GM21786 (cell line): ENCODE results near the gene PRPF8.
"Not testable (repeated sequence)": the region's sequence is repeated elsewhere in the genome, so short reads cannot be mapped to it uniquely, and the experiment has no call there.

ENCODE experiments used
- ATAC-seq: cut with Tn5 transposase; IDR thresholded peaks from one replicate; pipeline ENCODE4 v1.9.1; 2021; ENCODE audit not compliant: unreplicated experiment

PRPF8 gene

DNA sequence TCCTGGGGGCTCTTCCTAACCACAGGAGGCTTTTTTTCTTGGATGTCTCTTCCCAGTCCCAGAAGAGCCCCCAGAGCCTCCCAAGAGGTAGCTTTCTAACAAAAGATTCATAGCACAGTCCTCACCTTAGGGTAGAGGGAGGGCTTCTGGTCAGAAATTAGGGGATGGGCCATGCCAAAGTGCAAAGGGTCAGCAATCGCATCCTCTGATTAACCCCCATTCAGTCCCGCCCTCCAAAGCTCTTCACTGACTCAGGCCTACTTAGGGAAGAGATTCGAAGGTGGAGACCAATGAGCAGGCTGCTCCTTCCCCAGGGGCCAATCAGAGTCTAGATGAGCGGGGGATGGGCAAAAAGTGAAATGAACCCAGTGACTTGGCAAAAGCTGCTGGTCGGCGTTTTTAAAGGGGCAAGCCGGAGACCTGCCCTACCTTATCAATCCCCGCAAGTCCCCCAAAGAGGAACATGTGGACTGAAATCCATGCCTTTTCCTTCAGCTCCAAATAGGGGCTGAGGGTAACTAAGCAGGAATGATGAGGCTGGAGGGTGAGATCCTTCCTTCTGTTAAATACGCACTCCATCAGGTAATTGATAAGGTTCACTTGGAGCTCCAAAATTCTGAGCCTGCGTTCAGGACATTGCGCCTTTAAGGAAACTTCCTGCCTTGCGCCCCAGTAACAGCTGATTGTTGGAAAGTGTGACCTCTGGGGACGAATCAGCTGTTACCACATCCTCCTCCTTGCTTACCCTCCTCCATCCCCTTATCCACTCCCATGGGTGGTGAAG, 32.4 kb upstream of the PRPF8 start:
- ATAC-seq = peak; percentile 39

DNA sequence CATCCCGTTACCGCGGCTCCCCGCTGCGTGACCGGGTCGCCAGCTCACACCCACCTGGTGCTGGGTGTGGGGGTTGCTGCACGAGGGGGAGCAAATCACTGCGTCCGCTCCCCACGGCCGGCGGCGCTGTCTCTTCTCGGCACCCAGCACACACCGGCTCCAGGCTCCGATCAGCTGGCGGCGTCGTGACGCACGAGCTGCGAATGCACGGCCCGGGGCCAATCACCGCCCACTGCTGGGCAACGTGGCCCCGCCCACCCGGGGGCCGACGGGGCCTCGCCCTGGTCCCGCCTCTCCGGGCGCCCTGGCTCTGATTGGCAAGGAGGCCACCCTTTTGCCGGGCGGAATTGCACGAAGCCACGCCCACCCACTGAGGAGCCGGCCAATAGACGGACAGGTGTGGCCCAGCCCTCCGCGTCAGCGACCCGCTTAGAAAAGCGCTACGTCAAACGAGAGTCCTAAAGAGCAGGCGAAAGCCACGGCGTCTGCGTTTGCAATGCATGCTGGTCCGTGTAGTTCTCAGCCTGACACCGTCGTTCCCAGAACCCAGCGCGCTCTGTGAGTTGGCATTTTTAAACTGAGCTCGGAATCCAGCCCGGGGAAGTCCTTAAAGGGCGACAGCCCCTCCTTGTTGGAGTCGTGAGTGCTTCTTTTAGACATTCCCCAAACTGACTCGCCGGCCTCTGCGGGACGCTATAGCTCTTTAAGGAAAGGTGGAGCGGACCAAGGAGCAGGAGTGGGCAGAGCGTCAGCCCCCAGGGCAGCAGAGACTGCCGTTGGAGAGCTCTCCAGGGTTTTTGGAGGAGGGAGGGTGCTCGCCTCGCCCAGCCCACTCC, 31.6 kb upstream of the PRPF8 start:
- ATAC-seq = peak; percentile 79

DNA sequence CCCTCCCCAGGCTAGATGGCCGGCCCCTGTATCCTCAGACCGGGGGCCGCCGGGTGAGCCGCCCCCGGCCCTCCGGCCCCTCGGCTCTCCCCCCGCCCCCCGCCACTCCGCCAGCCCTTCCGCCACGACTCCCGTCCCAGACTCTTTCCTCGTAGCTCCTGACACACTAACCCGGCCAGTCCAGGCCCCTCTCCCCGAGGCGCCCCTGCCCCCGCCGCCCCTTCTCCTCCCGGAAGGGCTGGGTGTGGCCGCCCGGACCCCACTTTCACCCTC, 31.1 kb upstream of the PRPF8 start:
- no peak for ATAC-seq

DNA sequence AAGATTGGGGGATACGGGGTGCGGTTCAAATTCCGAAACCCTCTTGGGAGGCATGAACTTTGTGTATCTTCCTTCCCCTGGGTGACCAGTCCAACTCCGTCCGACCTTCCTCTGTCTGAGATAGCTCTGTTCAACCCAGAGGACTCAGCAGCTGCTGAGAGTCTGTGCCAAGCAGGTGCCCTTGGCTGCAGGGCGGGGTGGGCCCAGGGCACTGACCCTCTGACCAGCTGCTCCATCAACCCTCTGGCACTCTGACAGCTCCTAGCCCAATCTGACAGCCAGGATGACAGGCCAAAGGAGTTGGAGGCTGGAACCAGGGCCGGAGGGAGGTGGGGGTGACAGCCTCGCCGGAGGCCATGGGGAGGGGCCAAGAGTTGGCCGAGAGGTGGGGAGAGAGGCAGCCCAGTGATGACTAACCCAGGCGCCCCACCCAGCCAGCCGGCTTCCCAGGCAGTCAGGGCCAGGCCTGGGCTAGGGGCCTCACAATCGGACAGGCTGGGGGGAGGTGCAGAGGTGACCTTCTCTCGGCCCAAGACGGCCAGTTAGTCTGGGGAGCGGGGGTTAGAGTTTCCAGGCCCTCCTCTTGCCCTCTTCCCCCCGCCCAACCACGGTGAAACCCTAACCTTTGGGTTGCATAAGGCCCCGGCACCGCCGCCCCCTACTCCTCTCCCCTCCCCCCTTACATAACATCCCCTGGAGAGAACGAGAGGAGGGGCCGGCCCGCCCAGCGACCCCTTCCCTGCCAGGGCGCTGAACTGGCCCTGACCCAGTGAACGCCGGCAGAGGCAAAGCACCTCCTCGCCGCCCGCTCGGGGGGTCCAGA, 30.5 kb upstream of the PRPF8 start:
- no peak for ATAC-seq

DNA sequence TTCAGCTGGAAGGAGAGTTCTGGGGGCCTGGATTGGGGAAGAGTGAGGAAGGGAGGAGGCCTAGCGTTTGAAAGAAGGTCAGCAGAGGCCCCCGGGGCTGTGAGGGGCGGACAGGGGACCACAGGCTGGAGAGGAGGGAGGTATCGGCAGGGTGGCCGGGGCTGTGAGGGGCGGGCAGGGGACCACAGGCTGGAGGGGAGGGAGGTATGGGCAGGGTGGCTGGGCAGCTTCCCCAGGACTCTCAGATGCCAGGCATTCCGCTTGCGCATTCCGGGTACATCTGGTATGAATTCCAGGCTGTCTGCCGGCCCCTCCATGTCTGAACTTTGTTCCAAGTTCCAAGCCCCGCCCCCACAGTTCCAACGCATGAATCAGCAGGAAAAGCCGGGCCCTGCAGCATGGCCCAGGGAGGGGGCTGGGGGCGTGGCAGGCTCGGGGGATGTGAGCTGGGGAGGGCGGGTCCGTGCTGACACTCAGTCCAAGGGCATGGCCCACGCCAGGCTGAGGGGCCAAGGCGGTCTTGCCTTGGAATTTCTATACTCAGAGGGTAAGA, 29.8 kb upstream of the PRPF8 start:
- no peak for ATAC-seq

DNA sequence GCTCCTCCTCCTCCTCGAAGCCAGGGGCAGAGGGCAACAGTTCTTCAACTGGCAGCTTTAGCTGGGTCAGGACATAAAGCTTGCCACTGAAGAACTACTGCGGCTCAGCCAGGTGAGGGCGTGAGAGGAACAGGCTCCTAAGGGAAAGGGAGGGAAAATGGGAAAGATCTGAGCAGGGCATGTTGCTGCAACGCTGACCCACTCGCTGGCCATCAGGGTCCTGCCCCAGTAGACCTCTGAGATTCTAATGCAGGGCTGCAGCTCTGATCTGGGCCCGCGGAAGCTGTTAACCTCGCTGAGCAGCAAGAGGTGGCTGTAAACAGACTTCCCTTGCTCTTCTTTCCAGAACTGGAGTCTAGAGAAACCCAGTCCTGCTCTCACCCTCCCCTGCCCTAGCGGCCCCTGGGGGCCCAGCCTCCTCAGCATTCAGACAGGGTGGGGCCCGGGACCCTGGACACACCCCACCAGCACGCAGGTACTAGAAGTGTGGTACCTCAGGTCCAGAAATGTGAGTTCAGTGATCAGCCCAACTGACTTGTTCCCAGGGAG, 29.3 kb upstream of the PRPF8 start:
- no peak for ATAC-seq

DNA sequence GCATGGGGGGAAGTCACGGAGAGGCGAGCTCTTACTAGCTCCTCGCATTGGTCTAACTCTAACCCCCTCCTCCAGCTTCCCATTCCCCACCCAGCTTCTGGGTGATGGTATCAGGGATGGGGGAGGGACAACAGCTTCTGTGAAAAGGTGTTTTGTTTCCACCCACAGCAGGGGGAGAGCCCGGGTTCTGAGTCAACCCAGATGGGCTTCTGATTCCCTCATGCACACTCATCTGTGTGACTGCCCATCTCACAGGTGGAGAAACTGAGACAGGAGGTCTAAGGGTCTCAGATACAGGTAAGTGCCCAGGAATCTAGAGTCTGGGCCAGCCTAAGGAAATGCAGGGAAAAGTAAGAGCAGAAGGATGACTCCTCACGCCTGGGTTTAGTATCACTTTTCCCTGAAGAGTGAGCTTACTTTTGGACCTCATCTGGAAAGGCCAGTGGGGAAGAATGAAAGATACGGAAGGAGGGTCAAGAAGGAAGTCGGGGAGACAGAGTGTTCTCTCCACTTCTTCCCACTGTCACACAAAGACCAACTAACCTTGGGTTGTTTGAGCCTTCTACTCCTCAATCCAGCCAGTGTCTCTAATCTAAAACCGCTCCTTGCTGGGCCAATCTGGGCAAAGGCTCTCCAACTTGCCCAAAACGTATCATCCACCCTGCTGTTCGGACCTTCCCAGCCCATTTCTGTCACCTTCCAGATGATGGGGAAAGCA, 28.7 kb upstream of the PRPF8 start:
- ATAC-seq = no peak

DNA sequence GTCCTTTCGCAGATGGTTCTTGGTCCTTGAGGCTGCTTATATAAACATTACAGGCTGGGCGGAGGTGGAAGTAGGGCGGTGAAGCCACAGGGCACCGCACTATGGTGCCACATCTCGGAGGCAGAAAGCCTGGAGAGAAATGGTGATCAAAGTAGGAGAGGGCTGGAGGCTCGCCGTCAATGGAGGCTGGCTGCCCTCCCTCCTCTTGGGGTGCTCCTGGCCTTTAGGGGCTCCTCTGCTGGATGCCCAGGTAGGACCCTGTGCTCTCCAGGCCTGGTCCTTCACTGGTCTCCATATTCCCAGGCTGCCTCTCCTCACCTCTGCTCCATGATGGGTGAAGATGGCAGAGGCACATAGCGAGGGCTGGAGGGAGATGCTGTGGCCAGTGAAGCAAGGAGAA, 27.6 kb upstream of the PRPF8 start:
- ATAC-seq = no peak

DNA sequence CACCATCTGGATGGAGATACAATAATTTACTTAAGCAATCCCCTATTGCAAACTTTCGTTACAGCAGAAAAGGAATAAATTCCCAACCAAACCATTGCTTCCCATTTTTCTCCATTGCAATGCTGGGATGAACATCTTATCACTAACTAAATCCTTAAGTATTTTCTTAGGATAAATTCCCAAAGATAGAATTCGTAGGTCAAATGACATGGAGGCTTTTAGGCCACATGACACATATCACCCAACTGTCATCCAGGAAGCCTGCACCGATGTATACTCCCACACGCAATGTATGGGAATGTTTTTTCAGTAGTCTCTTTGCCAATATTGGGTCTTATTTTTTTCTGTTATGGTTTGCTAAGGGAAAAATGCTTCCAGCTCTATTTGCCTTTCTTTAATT, 27.1 kb upstream of the PRPF8 start:
- ATAC-seq = no peak

DNA sequence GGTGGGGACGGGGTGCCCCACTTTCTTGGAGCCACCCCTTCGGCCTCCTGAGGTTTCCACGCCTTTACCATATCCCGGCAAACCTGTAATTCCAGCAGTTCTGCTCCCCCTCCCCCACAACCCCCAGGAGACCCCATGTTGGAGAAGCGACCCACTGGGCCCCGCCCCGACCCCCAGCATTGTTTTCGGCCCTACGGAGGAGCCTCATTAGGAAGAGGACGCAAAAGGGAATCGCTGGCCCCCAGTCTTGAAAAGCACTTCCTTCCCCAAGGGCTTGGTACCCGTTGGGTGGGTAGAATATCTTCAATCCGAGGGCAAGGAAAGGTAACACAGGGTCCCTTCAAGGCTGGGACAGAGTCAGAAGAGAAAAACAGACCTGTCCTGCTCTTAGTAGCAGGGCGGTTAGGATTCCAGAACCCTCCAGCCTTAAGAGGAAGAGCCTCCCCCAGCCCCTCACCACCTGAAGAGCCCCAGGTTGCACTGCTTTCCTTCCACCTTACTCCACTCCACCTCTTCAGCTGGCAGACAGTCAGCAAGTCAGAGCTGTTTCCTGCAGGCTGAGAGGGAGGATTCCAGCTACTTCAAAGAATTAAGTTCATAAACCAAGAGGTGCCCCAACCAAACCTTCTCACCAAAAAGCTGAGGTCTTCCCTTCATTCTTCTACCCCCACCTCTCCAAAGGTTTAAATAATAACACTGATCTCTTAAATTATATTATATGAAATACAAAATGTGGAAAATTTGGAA, 26.3 kb upstream of the PRPF8 start:
- no peak for ATAC-seq

DNA sequence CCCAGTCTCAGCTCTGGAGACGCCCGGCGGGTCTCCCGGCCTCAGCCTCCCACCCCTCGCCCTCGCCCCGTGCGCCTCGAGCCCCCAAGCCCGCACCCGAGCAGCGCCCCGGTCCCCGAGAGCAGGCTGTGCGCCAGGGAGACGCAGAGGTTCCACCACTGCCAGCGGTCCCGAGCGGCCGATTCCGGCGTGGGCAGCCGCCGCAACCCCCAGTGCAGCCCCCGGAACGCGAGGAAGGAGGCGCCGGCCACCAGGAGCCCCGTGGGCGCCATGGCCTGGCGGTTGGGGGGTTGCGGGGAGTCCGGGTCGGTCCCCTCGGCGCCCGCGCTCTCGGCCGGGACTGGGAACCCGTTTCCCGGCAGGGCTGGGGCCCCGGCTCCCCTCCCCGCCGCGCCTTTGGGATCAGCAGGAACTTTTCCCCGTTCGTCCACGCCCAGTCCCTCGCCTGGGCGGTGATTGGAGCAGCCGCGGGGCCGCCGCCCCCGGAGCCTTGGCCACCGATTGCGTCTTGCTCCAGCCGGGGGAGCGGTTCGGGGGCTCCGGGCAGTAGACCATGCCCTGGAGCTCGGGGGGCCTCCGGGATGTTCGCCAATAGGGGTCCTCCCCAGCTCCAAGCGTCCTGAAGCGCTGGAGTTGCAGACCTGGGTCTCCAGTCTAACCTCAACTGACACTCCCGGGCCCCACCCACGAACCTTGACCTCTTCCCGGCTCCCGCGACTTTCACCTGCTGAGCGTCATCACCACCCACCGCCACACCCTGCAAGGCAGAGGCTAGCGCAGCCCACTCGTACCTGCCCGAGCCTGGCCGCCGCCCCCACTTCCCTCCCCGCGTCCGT, 25.5 kb upstream of the PRPF8 start, which contains the start of gene TLCD2:
TLCD2 (minus strand) TSS at position 407 of the 836 bp plus-strand sequence; CDS start at position 272, 135 bp downstream.
- ATAC-seq = no peak

DNA sequence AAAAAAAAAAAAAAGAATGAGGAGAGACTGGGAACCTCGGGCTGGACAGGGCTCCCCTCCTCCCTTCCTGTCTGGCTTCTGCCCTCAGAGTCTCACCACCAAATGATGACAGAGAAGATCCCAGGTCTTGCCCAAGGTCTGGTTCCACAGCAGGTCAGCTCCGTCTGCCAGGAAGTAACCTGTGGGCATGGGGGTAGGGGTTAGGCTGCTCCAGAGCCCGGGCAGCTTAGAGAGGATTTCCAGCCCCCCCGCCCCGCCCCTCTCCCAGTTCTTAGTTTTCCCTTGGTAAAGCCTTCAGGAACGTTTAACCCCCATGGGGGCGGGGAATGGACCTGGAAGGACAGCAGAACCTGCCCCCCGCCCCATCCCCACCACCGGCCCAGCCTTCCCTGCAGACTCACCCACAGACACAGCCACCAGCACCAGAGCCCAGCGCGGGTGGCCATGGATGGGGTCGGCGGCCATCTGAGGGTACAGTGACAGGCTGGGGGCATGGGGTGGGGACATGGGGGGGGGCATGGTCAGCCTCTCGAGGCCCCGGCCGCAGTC, 24.8 kb upstream of the PRPF8 start:
- no peak for ATAC-seq

DNA sequence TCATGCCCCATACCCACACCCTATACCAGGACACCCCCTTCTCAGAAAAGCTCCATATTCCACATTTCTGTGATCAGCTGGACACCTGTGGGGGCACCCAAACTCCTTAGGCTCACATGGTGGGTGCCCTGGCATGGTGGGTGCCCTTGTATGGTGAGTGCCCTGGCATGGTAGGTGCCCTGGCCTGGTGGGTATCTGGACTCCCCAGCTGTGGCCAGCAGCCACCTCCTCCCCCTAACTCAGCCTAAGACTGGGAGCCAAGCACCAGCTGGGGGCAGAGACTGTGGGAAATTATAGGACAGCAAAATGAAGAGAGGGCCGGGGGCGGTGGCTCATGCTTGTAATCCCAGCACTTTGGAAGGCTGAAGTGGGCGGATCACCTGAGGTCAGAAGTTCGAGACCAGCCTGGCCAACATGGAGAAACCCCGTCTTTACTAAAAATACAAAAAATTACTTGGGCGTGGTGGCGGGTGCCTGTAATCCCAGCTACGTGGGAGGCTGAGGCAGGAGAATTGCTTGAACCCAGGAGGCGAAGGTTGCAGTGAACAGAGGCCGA, 24.2 kb upstream of the PRPF8 start:
- not testable (repeated sequence) for ATAC-seq

DNA sequence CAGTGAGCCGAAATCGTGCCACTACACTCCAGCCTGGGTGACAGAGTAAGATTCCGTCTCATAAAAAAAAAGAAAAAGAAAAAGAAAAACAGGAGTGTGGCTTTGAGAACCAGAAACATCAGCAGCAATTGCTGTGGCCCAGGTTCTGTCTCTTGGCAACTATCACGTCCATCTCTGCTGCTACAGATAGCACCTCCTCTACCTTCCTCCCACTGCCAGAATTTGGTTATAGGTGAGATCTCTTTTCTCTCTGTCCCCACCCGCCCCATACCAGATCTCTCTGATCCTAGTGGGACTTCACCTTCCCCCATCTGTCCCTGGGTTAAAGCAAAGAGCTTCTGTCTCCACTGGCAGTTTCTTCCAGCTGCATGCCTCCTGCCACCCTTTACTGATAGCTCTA, 22.4 kb upstream of the PRPF8 start:
- no peak for ATAC-seq

DNA sequence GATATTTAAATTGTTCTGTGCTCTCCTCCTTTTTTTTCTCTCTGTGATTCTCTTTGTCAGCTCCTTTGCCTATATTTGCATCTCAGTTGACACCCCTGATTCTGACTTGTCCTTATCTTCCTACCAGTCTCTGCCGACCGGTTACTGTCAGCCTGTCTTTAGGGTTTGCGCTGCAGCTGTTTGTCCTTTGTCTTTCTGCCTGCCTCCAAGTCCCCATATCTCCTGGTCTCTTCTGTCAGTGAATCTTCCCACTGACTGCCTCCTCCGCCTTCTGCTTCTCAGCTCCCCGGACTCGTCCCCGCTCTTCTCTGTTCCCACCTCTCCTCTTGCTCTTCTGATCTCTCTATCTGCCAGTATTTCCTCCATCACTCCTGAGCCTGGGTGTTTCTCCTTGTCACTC, 20.3 kb upstream of the PRPF8 start:
- ATAC-seq = no peak

DNA sequence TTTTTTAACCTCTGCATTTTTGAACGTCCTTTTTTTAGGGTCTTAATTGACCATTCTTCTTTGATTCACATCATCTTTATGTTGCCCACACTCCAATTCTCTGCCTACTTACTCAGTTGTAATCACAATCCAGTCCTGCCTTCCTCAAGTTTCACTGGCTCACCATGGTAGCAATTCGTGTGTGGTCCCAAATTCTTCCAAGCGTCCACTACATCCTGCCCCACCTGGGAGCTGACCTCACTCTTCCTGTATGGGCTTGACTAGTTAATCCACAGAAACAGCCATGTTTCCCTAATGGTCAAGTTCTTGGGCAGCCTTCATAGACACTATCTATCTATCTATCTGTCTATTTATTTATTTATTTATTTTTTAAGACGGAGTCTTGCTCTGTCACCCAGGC, 18.4 kb upstream of the PRPF8 start:
- ATAC-seq = no peak

DNA sequence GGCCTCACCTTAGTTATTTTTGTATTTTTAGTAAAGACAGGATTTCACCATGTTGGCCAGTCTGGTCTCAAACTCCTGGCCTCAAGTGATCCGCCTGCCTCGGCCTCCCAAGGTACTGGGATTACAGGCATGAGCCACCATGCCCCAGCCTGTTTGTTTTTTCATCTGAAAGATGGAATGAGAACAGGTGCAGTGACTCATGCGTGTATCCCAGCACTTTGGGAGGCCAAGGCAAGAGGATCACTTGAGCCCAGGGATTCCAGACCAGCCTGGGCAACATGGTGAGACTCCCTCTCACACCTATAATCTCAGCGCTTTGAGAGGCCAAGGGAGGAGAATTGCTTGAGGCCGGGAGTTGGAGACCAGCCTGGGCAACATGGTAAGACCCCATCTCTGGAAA, 15.2 kb upstream of the PRPF8 start:
- ATAC-seq = not testable (repeated sequence)

DNA sequence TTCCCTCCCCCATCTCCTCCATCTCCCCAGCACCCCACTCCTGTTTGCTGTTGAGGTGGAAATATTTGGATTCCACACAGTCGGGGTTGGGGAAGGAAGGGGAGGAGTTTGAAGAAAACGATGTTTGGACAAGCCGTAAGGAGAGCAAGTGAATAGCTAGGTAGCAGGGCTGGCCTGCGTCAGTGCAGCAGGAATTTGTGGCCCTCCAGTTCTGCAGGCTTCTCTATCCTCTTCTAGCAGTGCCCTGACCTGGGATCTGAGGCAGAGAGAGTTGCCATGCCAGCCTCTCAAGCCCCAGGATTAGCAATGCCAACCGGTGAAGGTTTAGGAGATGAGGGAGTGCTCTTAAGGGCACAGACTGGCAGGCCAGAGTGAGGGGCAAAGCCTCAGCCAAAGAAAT, 13.0 kb upstream of the PRPF8 start:
- ATAC-seq = no peak
